Measurements from ENCODE around the gene MAPK12. TPM values are rescaled to one million over a fixed set of nuclear protein-coding genes. Genes with fewer than 3 reads are reported as not detected.

Gene MAPK12
- 10 to 100 TPM; 11.6 to 14.6 TPM for total RNA-seq
- polyA plus RNA-seq (ENCODE audit: insufficient read length in 6 of 6), result 10 to 100 TPM; 14.2 to 31.4 (median 23.2) TPM
- long read RNA-seq, donor 1, partial matches to known transcripts, result 0 of 2 reads
- long read RNA-seq, donor 1, other reads (novel, unspliced or antisense), result 0 of 2 reads
- long read RNA-seq, donor 2, partial matches to known transcripts, result 7 of 11 reads
- long read RNA-seq, donor 2, other reads (novel, unspliced or antisense), result 0 of 11 reads
- long read RNA-seq, donor 3, transcript MAPK12-201 (12 exons, 1,918 nt), result major isoform, 9 of 9 reads
- long read RNA-seq, donor 3, partial matches to known transcripts, result 0 of 9 reads
- long read RNA-seq, donor 3, other reads (novel, unspliced or antisense), result 0 of 9 reads
- long read RNA-seq, donor 4, partial matches to known transcripts, result 5 of 8 reads
- long read RNA-seq, donor 4, other reads (novel, unspliced or antisense), result 3 of 8 reads
- long read RNA-seq, donor 5, partial matches to known transcripts, result 9 of 13 reads
- long read RNA-seq, donor 5, other reads (novel, unspliced or antisense), result 0 of 13 reads
- long read RNA-seq, donor 6, partial matches to known transcripts, result 6 of 6 reads
- long read RNA-seq, donor 6, other reads (novel, unspliced or antisense), result 0 of 6 reads
- long read RNA-seq, donor 7, partial matches to known transcripts, result 0 of 4 reads
- long read RNA-seq, donor 7, other reads (novel, unspliced or antisense), result 0 of 4 reads
- long read RNA-seq, donor 8, partial matches to known transcripts, result 0 of 4 reads
- long read RNA-seq, donor 8, other reads (novel, unspliced or antisense), result 0 of 4 reads
- long read RNA-seq, donor 9, result 0 reads
- long read RNA-seq, donor 10, partial matches to known transcripts, result 1 of 3 reads
- long read RNA-seq, donor 10, other reads (novel, unspliced or antisense), result 0 of 3 reads
- long read RNA-seq, donor 11, partial matches to known transcripts, result 0 of 6 reads
- long read RNA-seq, donor 11, other reads (novel, unspliced or antisense), result 0 of 6 reads
- long read RNA-seq, donor 12, partial matches to known transcripts, result 11 of 17 reads
- long read RNA-seq, donor 12, other reads (novel, unspliced or antisense), result 0 of 17 reads

GRCh38 chr22:50261615-50262459 lies at the start of gene MAPK12:
MAPK12 (minus strand) TSS chr22:50261683; CDS start chr22:50261509, 174 bp downstream.
- H3K9me3 ChIP-seq, result no peaks in the 10 kb centered on the region
- ATAC-seq, result peak; percentile 53
- TF ChIP-seq, protein P1, sequence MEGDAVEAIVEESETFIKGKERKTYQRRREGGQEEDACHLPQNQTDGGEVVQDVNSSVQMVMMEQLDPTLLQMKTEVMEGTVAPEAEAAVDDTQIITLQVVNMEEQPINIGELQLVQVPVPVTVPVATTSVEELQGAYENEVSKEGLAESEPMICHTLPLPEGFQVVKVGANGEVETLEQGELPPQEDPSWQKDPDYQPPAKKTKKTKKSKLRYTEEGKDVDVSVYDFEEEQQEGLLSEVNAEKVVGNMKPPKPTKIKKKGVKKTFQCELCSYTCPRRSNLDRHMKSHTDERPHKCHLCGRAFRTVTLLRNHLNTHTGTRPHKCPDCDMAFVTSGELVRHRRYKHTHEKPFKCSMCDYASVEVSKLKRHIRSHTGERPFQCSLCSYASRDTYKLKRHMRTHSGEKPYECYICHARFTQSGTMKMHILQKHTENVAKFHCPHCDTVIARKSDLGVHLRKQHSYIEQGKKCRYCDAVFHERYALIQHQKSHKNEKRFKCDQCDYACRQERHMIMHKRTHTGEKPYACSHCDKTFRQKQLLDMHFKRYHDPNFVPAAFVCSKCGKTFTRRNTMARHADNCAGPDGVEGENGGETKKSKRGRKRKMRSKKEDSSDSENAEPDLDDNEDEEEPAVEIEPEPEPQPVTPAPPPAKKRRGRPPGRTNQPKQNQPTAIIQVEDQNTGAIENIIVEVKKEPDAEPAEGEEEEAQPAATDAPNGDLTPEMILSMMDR (IDR thresholded peaks at IDR 0.05), result no peak
- intact Hi-C loops (cut with DNase I), result no loop called here
- peak within 1 kb of the TSS; percentile 47 to 53 for H3K4me3 ChIP-seq
- peak in 1 of 4 donors; percentile 60 for DNase-seq
- H3K36me3 ChIP-seq, result peaks cover 0 to 4% of the 10 kb centered on the region in 2 donors
- no peak within 1 kb of the TSS for H3K27ac ChIP-seq
- peaks cover 0 to 60% of the 10 kb centered on the region in 2 donors for H3K27me3 ChIP-seq
- H3K4me1 ChIP-seq, result peaks cover 0 to 26% of the 10 kb centered on the region in 2 donors

DNA sequence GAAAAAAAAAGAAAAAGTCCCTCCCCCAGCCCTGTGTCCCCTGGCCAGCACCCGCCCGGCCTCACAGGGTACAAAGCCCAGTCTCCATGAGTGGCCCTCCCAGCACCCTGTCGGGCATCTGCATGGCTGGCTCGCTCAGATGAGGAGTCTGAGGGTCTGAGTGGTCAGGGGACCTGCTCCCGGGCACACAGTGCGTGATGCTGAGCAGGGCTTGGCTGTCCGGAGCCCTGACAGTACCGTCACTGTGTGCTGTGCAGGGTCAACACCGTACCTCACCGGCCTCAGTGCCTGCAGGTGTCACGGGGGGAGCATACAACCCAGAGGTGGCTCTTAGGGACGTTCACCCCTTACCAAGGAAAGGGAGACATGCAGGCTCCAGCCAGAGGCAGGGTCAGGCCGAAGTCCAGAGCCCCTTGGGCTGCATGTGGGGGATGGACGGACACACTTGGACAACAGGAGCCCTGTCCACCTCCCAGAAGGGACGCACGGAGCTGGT lies 49.5 kb upstream of the MAPK12 start:
- peaks cover 21 to 39% of the 10 kb centered on the region in 2 donors for H3K4me1 ChIP-seq
- peak in 1 of 4 donors; percentile 28 for DNase-seq
- intact Hi-C loops (cut with DNase I), result no loop called here

DNA sequence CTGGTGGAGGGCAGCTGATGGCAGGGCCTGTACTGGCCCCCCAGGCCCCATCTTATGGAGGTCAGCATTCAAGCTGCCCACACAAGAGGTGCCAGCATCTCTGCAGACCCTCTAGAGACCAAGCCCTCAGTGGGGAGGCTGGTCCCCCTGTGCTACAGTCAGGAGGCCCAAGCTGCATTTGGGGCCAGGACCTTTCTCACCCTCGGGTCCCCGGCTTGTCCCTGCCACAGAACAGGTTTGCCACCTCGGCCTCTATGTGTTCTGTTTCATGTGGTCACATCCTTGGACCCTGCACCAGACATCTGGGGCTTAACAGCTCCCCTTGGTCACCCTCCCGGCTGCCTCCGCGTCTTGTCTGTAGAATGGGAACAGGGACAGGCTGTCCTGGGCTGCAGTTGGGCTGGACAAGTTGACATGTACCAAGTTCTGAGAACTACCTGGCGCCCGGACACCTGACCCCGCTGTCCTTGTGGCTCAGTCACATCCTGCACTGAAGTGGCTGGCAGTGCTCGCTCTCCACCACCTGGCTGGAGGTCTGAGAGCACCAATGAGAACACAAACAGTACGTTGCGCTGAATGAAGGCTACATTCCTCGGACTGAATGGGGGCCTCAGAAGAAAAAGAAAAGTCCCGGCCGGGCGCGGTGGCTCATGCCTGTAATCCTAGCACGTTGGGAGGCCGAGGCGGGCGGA lies 48.7 kb upstream of the MAPK12 start:
- H3K36me3 ChIP-seq, result no peaks in the 10 kb centered on the region
- peaks cover 29 to 46% of the 10 kb centered on the region in 2 donors for H3K4me1 ChIP-seq
- H3K27ac ChIP-seq, result peak overlapping the region; percentile 46 to 80
- no peaks in the 10 kb centered on the region for H3K9me3 ChIP-seq
- no peak overlapping the region for H3K4me3 ChIP-seq
- TF ChIP-seq, protein P1 (IDR thresholded peaks at IDR 0.05), result no peak
- DNase-seq (peak in 2 of 4 donors; percentile 64 to 82), ATAC-seq (peak; percentile 51)
- intact Hi-C loops (cut with DNase I), result no loop called here
- peaks cover 0 to 26% of the 10 kb centered on the region in 2 donors for H3K27me3 ChIP-seq

More for the DNA sequence above, 49.5 kb upstream of the MAPK12 start:
- no peaks in the 10 kb centered on the region for H3K36me3 ChIP-seq
- no peak overlapping the region for H3K27ac ChIP-seq
- peaks cover 0 to 20% of the 10 kb centered on the region in 2 donors for H3K27me3 ChIP-seq
- no peak for ATAC-seq
- H3K4me3 ChIP-seq, result no peak overlapping the region
- H3K9me3 ChIP-seq, result no peaks in the 10 kb centered on the region
- TF ChIP-seq, protein P1 (IDR thresholded peaks at IDR 0.05), result no peak

- no peaks in the 10 kb centered on the region for H3K36me3 ChIP-seq
- H3K9me3 ChIP-seq, result no peaks in the 10 kb centered on the region
- peak overlapping the region; percentile 80 to 81 for H3K27ac ChIP-seq
- no peak overlapping the region for H3K4me3 ChIP-seq
- DNase-seq (peak in 1 of 4 donors; percentile 26), ATAC-seq (no peak)
- H3K4me1 ChIP-seq, result peaks cover 35 to 46% of the 10 kb centered on the region in 2 donors
- intact Hi-C loops (cut with DNase I), result no loop called here
- TF ChIP-seq, protein P1 (IDR thresholded peaks at IDR 0.05), result no peak
- peaks cover 0 to 26% of the 10 kb centered on the region in 2 donors for H3K27me3 ChIP-seq
Measured at GRCh38 chr22:50309601-50309991, 48.1 kb upstream of the MAPK12 start.
